Endodermal cell (in vitro differentiated cells): ENCODE results near the gene CGRRF1. TPM values are rescaled to one million over a fixed set of nuclear protein-coding genes. Genes with fewer than 3 reads are reported as not detected.

Experiments used
- DNase-seq: peaks from one replicate; pipeline ENCODE4 v3.0.0-alpha.2; 2017
- H3K27ac ChIP-seq: 2 replicates; pipeline ENCODE4 v1.5.1; 2013; ENCODE audit warnings: mild to moderate bottlenecking, low read depth, low read length, moderate library complexity
- H3K27me3 ChIP-seq: 2 replicates; pipeline ENCODE4 v1.6.1; 2013; ENCODE audit warnings: mild to moderate bottlenecking, low read length, moderate library complexity; ENCODE audit not compliant: insufficient read depth, control insufficient read depth, poor library complexity, severe bottlenecking
- H3K36me3 ChIP-seq: 2 replicates; pipeline ENCODE4 v1.7.0; 2013; ENCODE audit warnings: mild to moderate bottlenecking, low read length, moderate library complexity; ENCODE audit not compliant: control insufficient read depth, insufficient read depth
- H3K4me1 ChIP-seq: one replicate; pipeline ENCODE4 v1.7.0; 2013; ENCODE audit warnings: low read length; ENCODE audit not compliant: control insufficient read depth, insufficient read depth
- H3K4me3 ChIP-seq: 2 replicates; pipeline ENCODE4 v1.5.1; 2013; ENCODE audit warnings: mild to moderate bottlenecking, low read length, moderate library complexity
- H3K9ac ChIP-seq: 2 replicates; pipeline ENCODE4 v1.6.1; 2013; ENCODE audit warnings: mild to moderate bottlenecking, low read length, moderate library complexity; ENCODE audit not compliant: poor library complexity, severe bottlenecking; ENCODE audit errors: extremely low read depth
- H3K9me3 ChIP-seq: 2 replicates; pipeline ENCODE4 v1.6.1; 2013; ENCODE audit warnings: mild to moderate bottlenecking, low read length, moderate library complexity; ENCODE audit not compliant: control insufficient read depth
- H3K27ac Mint-ChIP-seq: 2 replicates; pipeline ENCODE4 v1.8.0; 2020; ENCODE audit warnings: mixed read lengths
- H3K27me3 Mint-ChIP-seq: 2 replicates; pipeline ENCODE4 v1.8.0; 2021; ENCODE audit warnings: mild to moderate bottlenecking, mixed read lengths; ENCODE audit not compliant: insufficient read depth
- H3K36me3 Mint-ChIP-seq: 2 replicates; pipeline ENCODE4 v1.8.0; 2020; ENCODE audit warnings: low read depth, mixed read lengths
- H3K4me1 Mint-ChIP-seq: 2 replicates; pipeline ENCODE4 v1.8.0; 2020; ENCODE audit warnings: mixed read lengths
- H3K4me3 Mint-ChIP-seq: 2 replicates; pipeline ENCODE4 v1.8.0; 2020; ENCODE audit warnings: mild to moderate bottlenecking, moderate library complexity, mixed read lengths
- H3K9me3 Mint-ChIP-seq: 2 replicates; pipeline ENCODE4 v1.8.0; 2020; ENCODE audit warnings: mild to moderate bottlenecking, mixed read lengths
- WGBS, 2 experiments: methylation state at CpG; one replicate each; pipeline versions ENCODE4 v1.1.5 to v1.1.7; 2013; ENCODE audit warnings: missing lambda C conversion rate in 2 of 2, mixed read lengths in 1 of 2; ENCODE audit not compliant: insufficient coverage in 1 of 2, insufficient read length in 1 of 2; 5-methylcytosine and 5-hydroxymethylcytosine counted together
- total RNA-seq, 2 donors: library from RNA; stranded (reverse); fragmentation: NEBNext Ultra II Directional in 1 of 2; extraction: Animal tissue kit (Norgen Biotek cat#: 25700) in 1 of 2; gene quantifications; 2 replicates in 1 of 2; 3 replicates in 1 of 2; pipeline ENCODE4 v1.2.1, GENCODE V29; 2021
- TF ChIP-seq, protein P1 (sequence below): fragments of 200-600 bp; sonication (generic); conservative IDR thresholded peaks from 2 replicates; pipeline ENCODE4 v1.5.0; 2021; ENCODE audit warnings: antibody characterized with exemption, mild to moderate bottlenecking

CGRRF1 gene
- total RNA-seq, 2 donors from 2014 or later: 17.8 to 19.3 TPM

DNA sequence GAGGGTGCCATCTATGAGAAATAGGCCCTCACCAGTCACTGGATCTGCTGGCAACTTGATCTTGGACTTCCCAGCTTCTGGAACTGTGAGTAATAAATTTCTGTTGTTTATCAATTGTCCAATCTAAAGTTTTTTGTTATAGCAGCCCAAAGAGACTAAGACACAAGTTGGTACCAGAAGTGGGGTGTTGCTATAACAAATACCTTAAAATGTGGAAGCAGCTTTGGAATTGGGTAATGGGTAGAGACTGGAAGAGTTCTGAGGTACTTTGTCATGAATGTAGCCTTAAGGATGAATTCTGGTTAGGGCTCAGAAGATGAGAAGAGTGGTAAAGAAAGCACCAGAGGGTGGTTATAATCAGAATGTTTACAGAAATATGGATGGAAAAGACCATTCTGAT lies 42.4 kb upstream of the CGRRF1 start:
- Mint-ChIP-seq H3K9me3 (peaks cover 16% of the 10 kb centered on the region), H3K27me3 (peaks cover 2% of the 10 kb centered on the region), H3K4me1 (peaks cover 29% of the 10 kb centered on the region), H3K4me3 (no peak overlapping the region), H3K27ac (no peak overlapping the region), H3K36me3 (peaks cover 19% of the 10 kb centered on the region)
- Histone ChIP-seq H3K9ac (no peak overlapping the region), H3K4me1 (peaks cover 4% of the 10 kb centered on the region), H3K27me3 (no peaks in the 10 kb centered on the region), H3K9me3 (peaks cover 19% of the 10 kb centered on the region), H3K27ac (no peak overlapping the region), H3K4me3 (no peak overlapping the region), H3K36me3 (no peaks in the 10 kb centered on the region)
- TF ChIP-seq, protein P1, sequence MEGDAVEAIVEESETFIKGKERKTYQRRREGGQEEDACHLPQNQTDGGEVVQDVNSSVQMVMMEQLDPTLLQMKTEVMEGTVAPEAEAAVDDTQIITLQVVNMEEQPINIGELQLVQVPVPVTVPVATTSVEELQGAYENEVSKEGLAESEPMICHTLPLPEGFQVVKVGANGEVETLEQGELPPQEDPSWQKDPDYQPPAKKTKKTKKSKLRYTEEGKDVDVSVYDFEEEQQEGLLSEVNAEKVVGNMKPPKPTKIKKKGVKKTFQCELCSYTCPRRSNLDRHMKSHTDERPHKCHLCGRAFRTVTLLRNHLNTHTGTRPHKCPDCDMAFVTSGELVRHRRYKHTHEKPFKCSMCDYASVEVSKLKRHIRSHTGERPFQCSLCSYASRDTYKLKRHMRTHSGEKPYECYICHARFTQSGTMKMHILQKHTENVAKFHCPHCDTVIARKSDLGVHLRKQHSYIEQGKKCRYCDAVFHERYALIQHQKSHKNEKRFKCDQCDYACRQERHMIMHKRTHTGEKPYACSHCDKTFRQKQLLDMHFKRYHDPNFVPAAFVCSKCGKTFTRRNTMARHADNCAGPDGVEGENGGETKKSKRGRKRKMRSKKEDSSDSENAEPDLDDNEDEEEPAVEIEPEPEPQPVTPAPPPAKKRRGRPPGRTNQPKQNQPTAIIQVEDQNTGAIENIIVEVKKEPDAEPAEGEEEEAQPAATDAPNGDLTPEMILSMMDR: no peak
- no peak for DNase-seq

DNA sequence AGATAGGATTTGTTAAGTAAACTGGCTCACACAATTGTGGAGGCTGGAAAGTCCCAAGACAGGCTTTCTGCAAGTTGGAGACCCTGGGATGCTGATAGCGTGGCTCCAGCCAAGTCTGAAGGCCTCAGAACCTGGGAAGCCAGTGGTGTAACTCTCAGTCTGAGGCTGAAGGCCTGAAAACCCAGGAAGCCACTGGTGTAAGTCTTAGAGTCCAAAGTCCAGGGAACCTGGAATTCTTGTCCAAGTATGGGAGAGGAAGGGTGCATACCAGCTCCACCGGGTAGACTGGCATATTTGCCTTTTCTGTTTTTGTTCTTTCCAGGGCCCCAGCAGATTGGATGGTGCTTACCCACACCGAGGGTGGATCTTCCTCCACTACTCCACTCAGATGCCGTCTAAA lies 39.0 kb upstream of the CGRRF1 start:
- H3K9me3 Mint-ChIP-seq: peaks cover 16% of the 10 kb centered on the region
- H3K36me3 Mint-ChIP-seq: peaks cover 29% of the 10 kb centered on the region
- H3K4me3 Mint-ChIP-seq: peak overlapping the region; percentile 2
- H3K9ac ChIP-seq: no peak overlapping the region
- H3K27ac Mint-ChIP-seq: no peak overlapping the region
- H3K27me3 ChIP-seq: no peaks in the 10 kb centered on the region
- WGBS, 2 experiments: 90 to 91% methylated on average over 3 to 4 of the region's 4 CpGs
- TF ChIP-seq, protein P1: no peak
- peaks cover 10% of the 10 kb centered on the region for H3K4me1 ChIP-seq
- H3K4me1 Mint-ChIP-seq: peaks cover 46% of the 10 kb centered on the region
- peaks cover 2% of the 10 kb centered on the region for H3K27me3 Mint-ChIP-seq
- H3K4me3 ChIP-seq: no peak overlapping the region
- peaks cover 18% of the 10 kb centered on the region for H3K36me3 ChIP-seq
- H3K27ac ChIP-seq: no peak overlapping the region
- DNase-seq: no peak
- peaks cover 19% of the 10 kb centered on the region for H3K9me3 ChIP-seq

- peaks cover 2% of the 10 kb centered on the region for H3K27me3 Mint-ChIP-seq
- Histone ChIP-seq H3K36me3 (peaks cover 28% of the 10 kb centered on the region), H3K4me1 (peaks cover 10% of the 10 kb centered on the region), H3K4me3 (peak overlapping the region; percentile 41), H3K27me3 (no peaks in the 10 kb centered on the region), H3K9ac (no peak overlapping the region), H3K9me3 (peaks cover 17% of the 10 kb centered on the region), H3K27ac (no peak overlapping the region)
- TF ChIP-seq, protein P1: no peak
- DNase-seq: no peak
- peaks cover 15% of the 10 kb centered on the region for H3K9me3 Mint-ChIP-seq
- no peak overlapping the region for H3K27ac Mint-ChIP-seq
- peaks cover 46% of the 10 kb centered on the region for H3K4me1 Mint-ChIP-seq
- WGBS, 2 experiments: 93 to 94% methylated on average over 4 of the region's 4 CpGs
- H3K36me3 Mint-ChIP-seq: peaks cover 36% of the 10 kb centered on the region
- H3K4me3 Mint-ChIP-seq: no peak overlapping the region
Measured at GRCh38 chr14:54471641-54472040, 38.1 kb upstream of the CGRRF1 start.
